ENCODE results near the gene ZSCAN29.

Gene ZSCAN29

DNA sequence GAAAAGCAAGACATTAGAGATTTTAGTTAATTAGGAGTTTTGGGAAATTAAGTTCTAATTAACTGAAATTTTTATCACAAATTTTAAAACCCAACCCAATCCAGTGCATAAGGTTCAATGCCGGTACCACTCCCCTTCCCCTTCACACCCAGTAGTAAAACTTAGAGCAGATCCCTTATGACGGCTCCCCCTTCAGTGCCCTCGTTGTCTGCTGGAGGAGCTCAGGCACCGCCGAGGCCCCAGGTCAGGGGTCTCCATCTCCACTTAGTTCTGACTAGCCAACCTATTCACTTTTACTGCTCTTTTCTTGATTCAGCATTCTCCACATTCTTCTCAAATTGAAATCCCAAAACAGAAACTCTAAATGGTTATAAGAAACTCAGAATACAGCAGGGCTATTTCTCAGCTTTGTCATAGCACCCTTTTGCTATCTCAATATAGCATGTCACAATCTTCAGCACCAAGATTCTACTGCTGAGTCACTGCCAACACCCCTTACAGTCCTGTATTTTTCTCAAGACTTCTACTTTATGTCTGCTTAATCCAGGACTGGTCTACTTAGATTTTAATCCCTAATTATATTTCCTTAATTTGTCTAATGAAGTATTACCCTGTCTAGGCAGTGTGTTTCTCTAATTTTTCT is 39.9 kb upstream of the ZSCAN29 start:
- no peak overlapping the region for H2AFZ ChIP-seq (ENCODE audit: low read depth, low read length)
- no peak overlapping the region for H3K4me3 ChIP-seq (ENCODE audit: insufficient read depth in 1 of 2, low read depth in 1 of 2, low read length in 2 of 2)
- H3K4me2 ChIP-seq (ENCODE audit: low read length, poor library complexity, severe bottlenecking), result no peak overlapping the region
- peaks cover 39 to 91% of the 10 kb centered on the region in 2 experiments for H3K36me3 ChIP-seq (ENCODE audit: control insufficient read depth in 1 of 2, insufficient read depth in 2 of 2, low read depth in 1 of 2, low read length in 2 of 2)
- no peaks in the 10 kb centered on the region for H3K4me1 ChIP-seq (ENCODE audit: control insufficient read depth, insufficient read depth, low read depth, low read length)
- H3K14ac ChIP-seq (ENCODE audit: low read length in 2 of 2), result no peak overlapping the region
- WGBS, result 85% methylated on average over 5 of the region's 5 CpGs
- H2BK120ac ChIP-seq (ENCODE audit: low read depth, low read length), result no peak overlapping the region
- H2BK12ac ChIP-seq (ENCODE audit: low read length in 2 of 2), result no peak overlapping the region
- peak; percentile 39 for DNase-seq
- no peak overlapping the region for H3K23ac ChIP-seq (ENCODE audit: low read length in 2 of 2)
- H4K8ac ChIP-seq (ENCODE audit: low read length), result no peak overlapping the region
- no peaks in the 10 kb centered on the region for H3K27me3 ChIP-seq (ENCODE audit: control insufficient read depth in 1 of 2, insufficient read depth in 1 of 2, low read length in 2 of 2)
- no peak overlapping the region for H4K91ac ChIP-seq (ENCODE audit: low read length)
- H2AK5ac ChIP-seq (ENCODE audit: low read length, severe bottlenecking), result no peak overlapping the region
- H2BK15ac ChIP-seq (ENCODE audit: low read depth, poor library complexity, severe bottlenecking), result no peak overlapping the region
- no peak overlapping the region for H3K27ac ChIP-seq (ENCODE audit: low read length, poor library complexity, severe bottlenecking)
- no peak overlapping the region for H2BK5ac ChIP-seq (ENCODE audit: low read depth, low read length, poor library complexity, severe bottlenecking)
- H3K18ac ChIP-seq (ENCODE audit: low read depth in 1 of 2, low read length in 2 of 2), result no peak overlapping the region
- no peak overlapping the region for H3K4ac ChIP-seq (ENCODE audit: low read depth in 1 of 2, low read length in 2 of 2)
- H3K79me1 ChIP-seq (replicated peaks; ENCODE audit: low read length, poor library complexity, severe bottlenecking), result peaks cover 19% of the 10 kb centered on the region
- H3K9ac ChIP-seq (ENCODE audit: low read length), result no peak overlapping the region
- H3K9me3 ChIP-seq (ENCODE audit: control insufficient read depth, low read length), result no peaks in the 10 kb centered on the region

GRCh38 chr15:43408789-43409188 is 37.9 kb upstream of the ZSCAN29 start:
- Histone ChIP-seq H3K23ac (ENCODE audit: low read length in 2 of 2) (no peak overlapping the region), H3K79me1 (replicated peaks; ENCODE audit: low read length, poor library complexity, severe bottlenecking) (peaks cover 15% of the 10 kb centered on the region), H2BK120ac (ENCODE audit: low read depth, low read length) (no peak overlapping the region), H3K27ac (ENCODE audit: low read length, poor library complexity, severe bottlenecking) (no peak overlapping the region), H2AFZ (ENCODE audit: low read depth, low read length) (no peak overlapping the region), H4K8ac (ENCODE audit: low read length) (no peak overlapping the region), H3K9me3 (ENCODE audit: control insufficient read depth, low read length) (no peaks in the 10 kb centered on the region), H3K4ac (ENCODE audit: low read depth in 1 of 2, low read length in 2 of 2) (no peak overlapping the region), H3K9ac (ENCODE audit: low read length) (no peak overlapping the region), H3K27me3 (ENCODE audit: control insufficient read depth in 1 of 2, insufficient read depth in 1 of 2, low read length in 2 of 2) (no peaks in the 10 kb centered on the region), H2AK5ac (ENCODE audit: low read length, severe bottlenecking) (no peak overlapping the region), H2BK12ac (ENCODE audit: low read length in 2 of 2) (no peak overlapping the region), H2BK15ac (ENCODE audit: low read depth, poor library complexity, severe bottlenecking) (no peak overlapping the region), H3K4me2 (ENCODE audit: low read length, poor library complexity, severe bottlenecking) (no peak overlapping the region), H3K14ac (ENCODE audit: low read length in 2 of 2) (no peak overlapping the region), H3K4me1 (ENCODE audit: control insufficient read depth, insufficient read depth, low read depth, low read length) (no peaks in the 10 kb centered on the region), H3K36me3 (ENCODE audit: control insufficient read depth in 1 of 2, insufficient read depth in 2 of 2, low read depth in 1 of 2, low read length in 2 of 2) (peaks cover 36 to 91% of the 10 kb centered on the region in 2 experiments), H3K4me3 (ENCODE audit: insufficient read depth in 1 of 2, low read depth in 1 of 2, low read length in 2 of 2) (no peak overlapping the region), H4K91ac (ENCODE audit: low read length) (no peak overlapping the region), H2BK5ac (ENCODE audit: low read depth, low read length, poor library complexity, severe bottlenecking) (no peak overlapping the region), H3K18ac (ENCODE audit: low read depth in 1 of 2, low read length in 2 of 2) (no peak overlapping the region)
- 95% methylated on average over 4 of the region's 4 CpGs for WGBS
- no peak for DNase-seq

GRCh38 chr15:43406808-43407207 is 36.0 kb upstream of the ZSCAN29 start:
- Histone ChIP-seq H3K79me1 (replicated peaks; ENCODE audit: low read length, poor library complexity, severe bottlenecking) (peaks cover 8% of the 10 kb centered on the region), H3K18ac (ENCODE audit: low read depth in 1 of 2, low read length in 2 of 2) (no peak overlapping the region), H3K4me3 (ENCODE audit: insufficient read depth in 1 of 2, low read depth in 1 of 2, low read length in 2 of 2) (no peak overlapping the region), H3K4me2 (ENCODE audit: low read length, poor library complexity, severe bottlenecking) (no peak overlapping the region), H2BK12ac (ENCODE audit: low read length in 2 of 2) (no peak overlapping the region), H3K4ac (ENCODE audit: low read depth in 1 of 2, low read length in 2 of 2) (no peak overlapping the region), H3K27ac (ENCODE audit: low read length, poor library complexity, severe bottlenecking) (no peak overlapping the region), H3K4me1 (ENCODE audit: control insufficient read depth, insufficient read depth, low read depth, low read length) (no peaks in the 10 kb centered on the region), H3K27me3 (ENCODE audit: control insufficient read depth in 1 of 2, insufficient read depth in 1 of 2, low read length in 2 of 2) (no peaks in the 10 kb centered on the region), H2BK15ac (ENCODE audit: low read depth, poor library complexity, severe bottlenecking) (no peak overlapping the region), H2AK5ac (ENCODE audit: low read length, severe bottlenecking) (no peak overlapping the region), H2AFZ (ENCODE audit: low read depth, low read length) (no peak overlapping the region), H3K14ac (ENCODE audit: low read length in 2 of 2) (no peak overlapping the region), H2BK5ac (ENCODE audit: low read depth, low read length, poor library complexity, severe bottlenecking) (no peak overlapping the region), H3K36me3 (ENCODE audit: control insufficient read depth in 1 of 2, insufficient read depth in 2 of 2, low read depth in 1 of 2, low read length in 2 of 2) (peaks cover 37 to 90% of the 10 kb centered on the region in 2 experiments), H4K8ac (ENCODE audit: low read length) (no peak overlapping the region), H3K9me3 (ENCODE audit: control insufficient read depth, low read length) (no peaks in the 10 kb centered on the region), H2BK120ac (ENCODE audit: low read depth, low read length) (no peak overlapping the region), H3K23ac (ENCODE audit: low read length in 2 of 2) (no peak overlapping the region), H4K91ac (ENCODE audit: low read length) (no peak overlapping the region), H3K9ac (ENCODE audit: low read length) (no peak overlapping the region)
- 97% methylated on average over 2 of the region's 2 CpGs for WGBS
- no peak for DNase-seq

GRCh38 chr15:43406189-43406588 is 35.3 kb upstream of the ZSCAN29 start:
- no peak overlapping the region for H3K4ac ChIP-seq (ENCODE audit: low read depth in 1 of 2, low read length in 2 of 2)
- H2AFZ ChIP-seq (ENCODE audit: low read depth, low read length), result no peak overlapping the region
- DNase-seq, result no peak
- H3K9me3 ChIP-seq (ENCODE audit: control insufficient read depth, low read length), result no peaks in the 10 kb centered on the region
- H3K27ac ChIP-seq (ENCODE audit: low read length, poor library complexity, severe bottlenecking), result no peak overlapping the region
- no peak overlapping the region for H3K23ac ChIP-seq (ENCODE audit: low read length in 2 of 2)
- H3K4me3 ChIP-seq (ENCODE audit: insufficient read depth in 1 of 2, low read depth in 1 of 2, low read length in 2 of 2), result no peak overlapping the region
- H3K4me1 ChIP-seq (ENCODE audit: control insufficient read depth, insufficient read depth, low read depth, low read length), result no peaks in the 10 kb centered on the region
- H3K14ac ChIP-seq (ENCODE audit: low read length in 2 of 2), result no peak overlapping the region
- no peak overlapping the region for H3K9ac ChIP-seq (ENCODE audit: low read length)
- 46% methylated on average over 1 of the region's 2 CpGs for WGBS
- no peak overlapping the region for H3K4me2 ChIP-seq (ENCODE audit: low read length, poor library complexity, severe bottlenecking)
- H2AK5ac ChIP-seq (ENCODE audit: low read length, severe bottlenecking), result no peak overlapping the region
- H4K8ac ChIP-seq (ENCODE audit: low read length), result no peak overlapping the region
- H3K36me3 ChIP-seq (ENCODE audit: control insufficient read depth in 1 of 2, insufficient read depth in 2 of 2, low read depth in 1 of 2, low read length in 2 of 2), result peaks cover 38 to 91% of the 10 kb centered on the region in 2 experiments
- H2BK12ac ChIP-seq (ENCODE audit: low read length in 2 of 2), result no peak overlapping the region
- no peak overlapping the region for H4K91ac ChIP-seq (ENCODE audit: low read length)
- no peaks in the 10 kb centered on the region for H3K27me3 ChIP-seq (ENCODE audit: control insufficient read depth in 1 of 2, insufficient read depth in 1 of 2, low read length in 2 of 2)
- H2BK15ac ChIP-seq (ENCODE audit: low read depth, poor library complexity, severe bottlenecking), result no peak overlapping the region
- H2BK120ac ChIP-seq (ENCODE audit: low read depth, low read length), result no peak overlapping the region
- peaks cover 5% of the 10 kb centered on the region for H3K79me1 ChIP-seq (replicated peaks; ENCODE audit: low read length, poor library complexity, severe bottlenecking)
- H2BK5ac ChIP-seq (ENCODE audit: low read depth, low read length, poor library complexity, severe bottlenecking), result no peak overlapping the region
- H3K18ac ChIP-seq (ENCODE audit: low read depth in 1 of 2, low read length in 2 of 2), result no peak overlapping the region

All from mesenchymal stem cell (in vitro differentiated cells and primary cell).